GM19023 (cell line): ENCODE data around the gene LRP8.

Experiments used
- ATAC-seq: cut with Tn5 transposase; IDR thresholded peaks from one replicate; pipeline ENCODE4 v1.9.1; 2021; ENCODE audit warnings: mild to moderate bottlenecking, moderate library complexity; ENCODE audit not compliant: unreplicated experiment

LRP8 gene

DNA sequence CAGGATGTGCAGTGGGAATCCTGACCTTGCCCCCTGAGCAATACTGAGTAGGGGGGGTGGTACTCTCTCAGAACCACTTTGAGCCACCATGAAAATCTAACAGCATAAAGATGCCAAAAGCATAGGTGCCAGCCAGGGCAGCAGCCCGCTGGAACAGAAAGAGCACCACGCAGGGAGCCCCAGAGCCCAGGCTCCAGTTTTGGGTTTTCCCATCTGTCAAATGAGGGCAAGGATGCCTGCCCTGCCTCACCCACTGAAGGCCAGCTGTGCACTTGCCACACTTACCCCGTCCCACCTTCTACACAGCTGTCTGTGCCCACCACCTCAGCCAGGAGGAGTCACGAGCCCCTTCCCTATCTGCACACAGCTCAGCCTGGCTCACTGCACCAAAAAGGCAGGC is 20.8 kb downstream of the LRP8 start:
- no peak for ATAC-seq

DNA sequence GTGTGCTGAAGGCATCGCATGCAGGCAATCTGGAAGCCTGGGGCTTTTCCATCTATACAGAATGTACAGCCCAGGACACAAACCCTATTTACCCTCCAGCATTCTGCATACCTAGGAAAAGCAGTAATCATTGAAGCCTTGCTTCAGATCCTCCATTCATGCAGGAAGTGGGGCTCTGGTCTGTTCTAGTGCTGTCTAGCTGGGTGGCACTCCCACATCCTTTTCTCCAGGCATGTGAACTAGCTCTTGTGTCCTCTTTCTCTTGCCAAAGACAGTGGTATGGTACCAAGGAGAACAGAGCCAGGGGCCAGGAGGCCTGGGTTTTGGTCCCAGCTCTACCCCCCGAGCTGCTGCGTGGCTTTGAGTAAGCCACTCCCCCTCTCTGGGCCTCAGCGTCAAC is 21.7 kb downstream of the LRP8 start:
- ATAC-seq: no peak

- no peak for ATAC-seq
These were observed 22.2 kb downstream of the LRP8 start for GRCh38 chr1:53305650-53306049.

DNA sequence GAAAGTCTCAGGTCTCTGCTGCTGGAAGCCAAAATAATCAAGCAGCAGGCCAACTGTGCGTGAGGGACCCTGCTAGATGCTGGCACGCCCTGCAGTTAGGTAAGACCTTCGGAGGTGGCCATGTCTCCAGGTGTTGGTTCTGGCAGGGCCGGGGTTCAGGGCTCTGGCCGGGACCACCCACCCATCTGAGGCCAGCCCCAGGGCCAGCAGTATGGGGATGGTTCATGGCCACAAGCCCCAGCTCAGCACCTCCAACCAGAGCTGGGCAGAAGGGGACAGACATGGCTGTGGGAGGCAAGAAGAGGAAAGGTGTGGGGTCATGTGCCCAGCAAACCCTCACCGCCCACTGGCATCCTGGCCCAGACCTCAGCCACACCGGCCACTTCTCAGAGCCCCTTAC is 23.3 kb downstream of the LRP8 start:
- no peak for ATAC-seq

GRCh38 chr1:53303726-53304515 is 23.9 kb downstream of the LRP8 start:
- ATAC-seq: no peak

GRCh38 chr1:53303243-53303642 is 24.6 kb downstream of the LRP8 start:
- ATAC-seq: no peak

- no peak for ATAC-seq
These were observed 28.6 kb downstream of the LRP8 start for GRCh38 chr1:53299233-53299632.

- no peak for ATAC-seq
These were observed 29.7 kb downstream of the LRP8 start for GRCh38 chr1:53298045-53298637.

DNA sequence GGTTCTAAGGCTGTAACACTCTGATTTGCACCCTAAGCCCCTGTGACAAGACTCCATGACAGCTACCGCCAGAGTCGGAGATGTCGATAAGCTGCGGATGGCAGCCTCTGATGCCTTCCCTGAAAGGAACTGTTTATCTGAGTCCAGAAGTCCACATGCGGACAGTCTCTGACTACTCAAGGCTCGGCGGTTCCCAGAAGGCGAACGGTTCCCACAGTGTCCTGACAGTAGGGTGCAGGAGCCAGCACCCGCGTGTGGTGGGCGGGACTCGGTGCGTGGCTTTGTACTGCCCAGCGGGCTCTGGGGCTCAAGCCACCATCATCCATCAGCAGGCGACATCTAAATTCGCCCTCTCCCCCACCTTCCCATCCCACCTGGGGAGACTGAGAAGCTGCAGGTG is 30.7 kb downstream of the LRP8 start:
- no peak for ATAC-seq

- ATAC-seq: no peak
These were observed 31.6 kb downstream of the LRP8 start for GRCh38 chr1:53296117-53296749.

DNA sequence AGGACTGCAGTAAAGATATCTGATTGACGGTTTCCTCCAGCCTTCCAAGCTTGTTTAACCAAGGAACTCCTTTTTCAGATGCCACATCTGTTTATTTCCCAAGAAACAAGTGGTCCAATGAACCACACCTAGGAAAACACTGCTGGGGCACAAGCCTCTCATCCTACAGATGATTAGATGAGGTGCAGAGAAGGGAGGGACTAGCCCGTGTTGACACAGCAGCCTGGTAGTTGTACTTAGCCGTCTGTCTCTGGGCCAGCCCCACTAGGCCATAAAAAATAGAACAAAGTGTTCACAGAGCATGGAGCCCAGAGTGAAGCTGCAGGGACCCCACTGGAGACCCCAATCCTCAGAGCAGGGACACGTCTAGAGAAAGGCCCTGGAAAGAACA is 32.1 kb downstream of the LRP8 start:
- ATAC-seq: no peak

- ATAC-seq: no peak
These were observed 32.6 kb downstream of the LRP8 start for GRCh38 chr1:53295295-53295694.

DNA sequence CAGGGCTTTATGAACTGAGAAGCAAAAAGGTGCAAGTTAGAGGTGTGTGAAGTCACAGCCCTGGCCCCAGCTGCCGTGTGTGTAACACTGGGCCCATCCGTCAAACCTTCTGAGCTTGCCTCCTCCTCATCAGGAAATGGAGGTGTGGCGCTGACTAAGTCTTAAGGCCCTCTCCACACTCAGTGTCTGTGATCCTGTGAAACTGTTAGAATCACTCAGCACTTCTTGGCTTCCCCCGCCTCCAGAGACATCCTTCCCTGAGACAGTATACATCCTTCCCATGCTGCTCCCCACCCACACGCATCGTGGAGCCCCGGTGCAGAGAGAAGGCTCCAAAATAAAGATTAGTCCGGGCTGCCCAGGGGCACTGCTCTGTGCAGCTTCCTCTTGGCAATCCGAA is 33.3 kb downstream of the LRP8 start:
- ATAC-seq: no peak

DNA sequence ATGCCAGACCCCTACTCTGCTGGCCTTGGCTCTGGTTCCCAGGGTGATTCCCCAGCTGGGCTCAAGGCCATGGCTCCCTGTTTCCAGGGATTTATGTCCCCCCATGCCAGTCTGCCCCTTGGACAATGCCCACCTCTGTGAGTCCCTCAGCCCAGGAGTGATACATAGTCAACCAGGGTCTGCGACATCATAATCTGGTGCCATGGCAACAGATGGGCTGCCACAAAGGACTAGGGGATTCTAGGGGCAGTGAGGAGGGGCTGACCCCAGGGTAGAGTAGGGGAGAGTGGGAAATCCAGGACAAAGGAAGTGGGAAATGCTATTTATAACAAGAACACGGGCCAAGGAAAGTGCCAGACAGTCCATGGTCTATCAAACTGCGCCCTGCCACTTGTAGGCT is 33.8 kb downstream of the LRP8 start:
- no peak for ATAC-seq

DNA sequence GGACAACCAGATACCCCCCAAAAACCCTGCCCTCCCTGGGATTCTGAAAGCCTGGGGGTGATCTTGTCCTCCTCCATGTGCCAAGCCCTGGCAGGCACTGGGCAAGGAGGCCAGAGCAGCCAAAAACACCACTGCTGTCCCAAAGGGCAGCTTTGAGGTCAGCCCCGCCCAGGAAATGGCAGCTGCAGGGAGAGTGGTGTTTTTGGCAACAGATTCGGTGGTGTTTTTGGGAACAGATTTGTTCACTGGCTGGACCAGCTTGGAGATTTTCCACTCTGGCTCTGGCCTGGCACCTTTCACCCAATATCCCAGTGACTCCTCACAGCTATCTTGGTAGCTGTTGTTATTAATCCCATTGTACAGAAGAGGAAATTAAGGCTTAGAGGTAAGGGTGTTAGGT is 34.7 kb downstream of the LRP8 start:
- ATAC-seq: no peak

DNA sequence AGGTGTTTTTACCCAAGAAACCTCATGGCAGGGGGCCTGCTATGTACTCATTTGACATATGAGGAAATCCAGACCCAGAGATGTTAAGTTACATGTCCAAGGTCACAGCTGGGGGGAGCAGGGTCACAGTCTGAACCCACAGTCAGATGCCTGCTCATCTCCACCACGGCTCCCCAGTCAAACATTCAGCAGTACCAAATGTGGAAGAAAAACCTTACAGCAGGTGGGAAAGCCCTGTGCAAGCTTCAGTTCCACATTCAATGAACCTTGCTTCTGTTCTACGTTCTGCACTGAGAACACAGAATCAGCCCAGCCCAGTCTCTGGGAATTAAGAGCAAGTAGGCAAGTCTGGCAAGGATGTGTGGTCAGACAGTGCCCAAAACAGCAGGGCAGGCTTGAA is 35.2 kb downstream of the LRP8 start:
- peak; percentile 58 for ATAC-seq

DNA sequence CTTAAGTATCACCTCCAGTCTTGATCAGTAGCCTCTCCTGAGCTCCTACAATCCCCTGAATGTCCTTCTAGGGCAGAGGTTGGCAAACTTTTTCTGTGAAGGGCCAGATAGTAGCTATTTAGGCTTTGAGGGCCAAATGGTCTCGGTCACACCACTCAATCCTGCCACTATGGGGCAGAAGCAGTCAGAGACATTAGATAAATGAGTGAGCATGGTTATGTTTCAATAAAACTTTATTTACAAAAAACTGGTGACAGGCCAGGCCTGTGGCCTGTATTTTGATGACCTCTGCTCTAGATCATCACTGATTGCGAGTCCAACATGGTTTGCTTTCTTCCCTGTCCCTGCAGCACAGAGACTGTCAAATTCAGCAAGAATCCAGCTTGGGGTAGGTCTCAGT is 36.3 kb downstream of the LRP8 start:
- ATAC-seq: no peak

GRCh38 chr1:53288790-53289429 is 39.0 kb downstream of the LRP8 start:
- no peak for ATAC-seq

DNA sequence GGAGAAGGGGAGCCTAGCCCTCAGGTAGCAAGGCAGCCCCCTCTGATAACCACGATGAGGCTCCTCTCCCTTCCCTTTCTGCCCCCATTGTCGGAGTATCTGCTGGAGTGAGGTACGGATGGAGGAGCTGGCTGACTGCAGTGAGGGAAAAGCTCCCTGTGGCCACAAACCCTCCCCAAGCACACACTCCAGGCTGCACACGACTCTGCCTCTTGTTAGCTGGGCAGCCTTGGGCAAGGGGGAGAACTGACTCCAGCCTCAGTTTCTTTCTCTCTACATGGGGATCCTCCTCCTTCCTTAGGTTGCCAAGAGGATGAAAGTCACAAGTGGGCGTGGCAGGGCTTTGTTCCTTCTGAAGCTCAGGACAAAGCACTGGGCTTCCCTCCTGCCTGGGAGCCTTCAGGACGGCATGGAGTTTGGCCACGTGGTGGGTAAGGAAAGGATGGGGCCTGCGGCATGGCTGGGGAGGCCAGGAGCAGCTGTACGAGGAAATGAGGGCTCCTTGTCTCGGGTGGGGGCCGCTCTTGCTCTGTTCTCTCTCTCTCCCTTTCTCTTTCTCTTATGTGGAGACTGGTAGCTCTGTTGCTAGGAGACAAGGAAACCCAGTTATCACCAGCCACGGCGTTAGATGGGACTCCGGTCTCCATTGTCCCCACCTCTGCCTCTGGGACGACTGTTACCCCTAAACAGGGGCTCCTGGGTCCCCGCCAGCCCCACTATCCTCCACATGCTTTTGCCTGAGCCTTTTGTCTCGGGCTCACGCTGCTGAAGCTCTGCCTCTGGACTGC is 39.7 kb downstream of the LRP8 start:
- ATAC-seq: no peak

- ATAC-seq: no peak
These were observed 40.9 kb downstream of the LRP8 start for GRCh38 chr1:53286955-53287354.
